Dermis microvascular lymphatic vessel endothelial cell (primary cell): ENCODE data around the gene HMGN3. TPM values are rescaled to one million over a fixed set of nuclear protein-coding genes. Genes with fewer than 3 reads are reported as not detected.
A peak's percentile ranks its signal among the peaks of the same experiment; 100 is the strongest.
"Not testable (repeated sequence)": the region's sequence is repeated elsewhere in the genome, so short reads cannot be mapped to it uniquely, and the experiment has no call there.

Source experiments
- DNase-seq, 2 donors: peaks; one replicate each; pipeline versions ENCODE4 v3.0.0 to v3.0.0-alpha.2; 2010; ENCODE audit warnings: low read depth in 2 of 2
- total RNA-seq: library from RNA; depleted of rRNA; stranded (reverse); fragments of >200 nt; gene quantifications from 2 replicates; pipeline ENCODE4 v1.2.1, GENCODE V29; 2014

Gene HMGN3
- 48.8 and 49.4 TPM in 2 replicates for total RNA-seq

- DNase-seq, result peak; percentile 88 to 93
These were observed at the start of gene HMGN3 for GRCh38 chr6:79234150-79235022. TSS of gene HMGN3 (minus strand) at chr6:79234682.

GRCh38 chr6:79280756-79281155, 46.3 kb upstream of the HMGN3 start:
- no peak for DNase-seq

- DNase-seq, result no peak
These were observed 42.6 kb upstream of the HMGN3 start for GRCh38 chr6:79277109-79277508.

- peak; percentile 50 to 59 for DNase-seq
These were observed 35.4 kb upstream of the HMGN3 start for GRCh38 chr6:79269877-79270276.

GRCh38 chr6:79267128-79267527, 32.6 kb upstream of the HMGN3 start:
- no peak for DNase-seq

GRCh38 chr6:79266051-79266450, 31.6 kb upstream of the HMGN3 start:
- DNase-seq, result no peak

GRCh38 chr6:79263359-79263758, 28.9 kb upstream of the HMGN3 start:
- DNase-seq, result no peak

GRCh38 chr6:79261666-79262065, 27.2 kb upstream of the HMGN3 start:
- DNase-seq, result no peak

- DNase-seq, result no peak
These were observed 26.3 kb upstream of the HMGN3 start for GRCh38 chr6:79260772-79261171.

GRCh38 chr6:79257381-79258205, 23.1 kb upstream of the HMGN3 start:
- peak in 1 of 2 donors; percentile 6 for DNase-seq

- not testable (repeated sequence) for DNase-seq
These were observed 22.3 kb upstream of the HMGN3 start for GRCh38 chr6:79256770-79257169.

GRCh38 chr6:79255086-79255485, 20.6 kb upstream of the HMGN3 start:
- not testable (repeated sequence) for DNase-seq

GRCh38 chr6:79250559-79250958, 16.1 kb upstream of the HMGN3 start:
- no peak for DNase-seq

GRCh38 chr6:79250107-79250514, 15.6 kb upstream of the HMGN3 start:
- no peak for DNase-seq

- DNase-seq, result no peak
These were observed 14.7 kb upstream of the HMGN3 start for GRCh38 chr6:79249136-79249535.

- no peak for DNase-seq
These were observed 12.4 kb upstream of the HMGN3 start for GRCh38 chr6:79246891-79247290.

- no peak for DNase-seq
These were observed 6.7 kb upstream of the HMGN3 start for GRCh38 chr6:79241228-79241627.

GRCh38 chr6:79240509-79240908, 6.0 kb upstream of the HMGN3 start:
- DNase-seq, result peak in 1 of 2 donors; percentile 16

- no peak for DNase-seq
These were observed 5.2 kb upstream of the HMGN3 start for GRCh38 chr6:79239536-79240168.

- DNase-seq, result no peak
These were observed 4.4 kb upstream of the HMGN3 start for GRCh38 chr6:79238919-79239318.

- no peak for DNase-seq
These were observed 2.2 kb upstream of the HMGN3 start for GRCh38 chr6:79236711-79237110.

GRCh38 chr6:79233611-79234149, 802 bp downstream of the HMGN3 start:
- DNase-seq, result peak; percentile 76 to 91
